ENCODE results near the gene SF3B2.

The SF3B2 gene

DNA sequence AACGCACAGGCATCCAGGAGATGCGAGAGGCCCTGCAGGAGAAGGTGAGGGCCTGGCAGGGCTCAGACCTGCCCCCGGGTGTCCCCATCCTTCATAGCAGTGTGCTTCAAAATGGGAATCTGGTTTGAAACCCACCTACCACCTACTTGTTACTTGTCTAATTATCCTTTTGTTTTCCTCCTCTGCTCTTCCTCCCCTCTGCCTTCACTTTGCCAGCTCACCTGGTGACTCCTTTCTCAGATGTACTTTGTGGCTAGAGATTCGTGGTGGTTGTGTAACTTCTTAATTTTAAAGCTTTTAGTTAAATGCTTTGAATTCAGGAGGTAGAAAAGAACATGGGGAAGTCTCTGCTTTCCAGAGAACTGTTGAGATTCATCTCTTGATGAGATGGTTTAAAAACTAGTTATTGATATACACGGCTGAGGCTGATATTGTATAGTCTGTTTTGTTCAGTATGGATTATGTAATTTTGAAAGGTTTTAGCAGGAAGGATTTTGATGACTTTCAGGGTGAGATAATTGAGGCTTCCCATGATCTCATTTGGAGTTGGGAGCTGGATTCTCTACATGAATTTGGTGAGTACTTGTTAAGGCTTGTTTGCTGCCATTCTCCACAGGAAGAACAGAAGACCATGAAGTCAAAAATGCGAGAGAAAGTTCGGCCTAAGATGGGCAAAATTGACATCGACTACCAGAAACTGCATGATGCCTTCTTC lies 8.0 kb downstream of the SF3B2 start:
- TF ChIP-seq CSDC2 (CRISPR knock-in tag; IDR thresholded peaks at IDR 0.05) (no peak), OSR1 (CRISPR knock-in tag; IDR thresholded peaks at IDR 0.05) (no peak), TOX (CRISPR knock-in tag; IDR thresholded peaks at IDR 0.05; ENCODE audit: borderline replicate concordance) (no peak), BACH2 (CRISPR knock-in tag; IDR thresholded peaks at IDR 0.05; ENCODE audit: borderline replicate concordance) (no peak), ISL1 (CRISPR knock-in tag; IDR thresholded peaks at IDR 0.05) (no peak), ZNF70 (CRISPR knock-in tag; IDR thresholded peaks at IDR 0.05) (no peak), SNAI2 (CRISPR knock-in tag; IDR thresholded peaks at IDR 0.05) (no peak), TCF4 (CRISPR knock-in tag; IDR thresholded peaks at IDR 0.05; ENCODE audit: borderline replicate concordance) (no peak), ARNTL (CRISPR knock-in tag; IDR thresholded peaks at IDR 0.05; ENCODE audit: borderline replicate concordance, low read depth) (no peak), ESRRG (CRISPR knock-in tag; IDR thresholded peaks at IDR 0.05) (no peak), RARB (CRISPR knock-in tag; IDR thresholded peaks at IDR 0.05) (no peak)
- TF ChIP-seq, protein P1, sequence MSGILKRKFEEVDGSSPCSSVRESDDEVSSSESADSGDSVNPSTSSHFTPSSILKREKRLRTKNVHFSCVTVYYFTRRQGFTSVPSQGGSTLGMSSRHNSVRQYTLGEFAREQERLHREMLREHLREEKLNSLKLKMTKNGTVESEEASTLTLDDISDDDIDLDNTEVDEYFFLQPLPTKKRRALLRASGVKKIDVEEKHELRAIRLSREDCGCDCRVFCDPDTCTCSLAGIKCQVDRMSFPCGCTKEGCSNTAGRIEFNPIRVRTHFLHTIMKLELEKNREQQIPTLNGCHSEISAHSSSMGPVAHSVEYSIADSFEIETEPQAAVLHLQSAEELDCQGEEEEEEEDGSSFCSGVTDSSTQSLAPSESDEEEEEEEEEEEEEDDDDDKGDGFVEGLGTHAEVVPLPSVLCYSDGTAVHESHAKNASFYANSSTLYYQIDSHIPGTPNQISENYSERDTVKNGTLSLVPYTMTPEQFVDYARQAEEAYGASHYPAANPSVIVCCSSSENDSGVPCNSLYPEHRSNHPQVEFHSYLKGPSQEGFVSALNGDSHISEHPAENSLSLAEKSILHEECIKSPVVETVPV (CRISPR knock-in tag; IDR thresholded peaks at IDR 0.05) = no peak
- TF ChIP-seq, protein P2, sequence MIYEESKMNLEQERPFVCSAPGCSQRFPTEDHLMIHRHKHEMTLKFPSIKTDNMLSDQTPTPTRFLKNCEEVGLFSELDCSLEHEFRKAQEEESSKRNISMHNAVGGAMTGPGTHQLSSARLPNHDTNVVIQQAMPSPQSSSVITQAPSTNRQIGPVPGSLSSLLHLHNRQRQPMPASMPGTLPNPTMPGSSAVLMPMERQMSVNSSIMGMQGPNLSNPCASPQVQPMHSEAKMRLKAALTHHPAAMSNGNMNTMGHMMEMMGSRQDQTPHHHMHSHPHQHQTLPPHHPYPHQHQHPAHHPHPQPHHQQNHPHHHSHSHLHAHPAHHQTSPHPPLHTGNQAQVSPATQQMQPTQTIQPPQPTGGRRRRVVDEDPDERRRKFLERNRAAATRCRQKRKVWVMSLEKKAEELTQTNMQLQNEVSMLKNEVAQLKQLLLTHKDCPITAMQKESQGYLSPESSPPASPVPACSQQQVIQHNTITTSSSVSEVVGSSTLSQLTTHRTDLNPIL (CRISPR knock-in tag; IDR thresholded peaks at IDR 0.05; ENCODE audit: low read depth) = no peak
- TF ChIP-seq, protein P3, sequence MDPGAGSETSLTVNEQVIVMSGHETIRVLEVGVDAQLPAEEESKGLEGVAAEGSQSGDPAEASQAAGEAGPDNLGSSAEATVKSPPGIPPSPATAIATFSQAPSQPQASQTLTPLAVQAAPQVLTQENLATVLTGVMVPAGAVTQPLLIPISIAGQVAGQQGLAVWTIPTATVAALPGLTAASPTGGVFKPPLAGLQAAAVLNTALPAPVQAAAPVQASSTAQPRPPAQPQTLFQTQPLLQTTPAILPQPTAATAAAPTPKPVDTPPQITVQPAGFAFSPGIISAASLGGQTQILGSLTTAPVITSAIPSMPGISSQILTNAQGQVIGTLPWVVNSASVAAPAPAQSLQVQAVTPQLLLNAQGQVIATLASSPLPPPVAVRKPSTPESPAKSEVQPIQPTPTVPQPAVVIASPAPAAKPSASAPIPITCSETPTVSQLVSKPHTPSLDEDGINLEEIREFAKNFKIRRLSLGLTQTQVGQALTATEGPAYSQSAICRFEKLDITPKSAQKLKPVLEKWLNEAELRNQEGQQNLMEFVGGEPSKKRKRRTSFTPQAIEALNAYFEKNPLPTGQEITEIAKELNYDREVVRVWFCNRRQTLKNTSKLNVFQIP (CRISPR knock-in tag; IDR thresholded peaks at IDR 0.05; ENCODE audit: borderline replicate concordance, low read depth) = no peak
- TF ChIP-seq, protein P4, sequence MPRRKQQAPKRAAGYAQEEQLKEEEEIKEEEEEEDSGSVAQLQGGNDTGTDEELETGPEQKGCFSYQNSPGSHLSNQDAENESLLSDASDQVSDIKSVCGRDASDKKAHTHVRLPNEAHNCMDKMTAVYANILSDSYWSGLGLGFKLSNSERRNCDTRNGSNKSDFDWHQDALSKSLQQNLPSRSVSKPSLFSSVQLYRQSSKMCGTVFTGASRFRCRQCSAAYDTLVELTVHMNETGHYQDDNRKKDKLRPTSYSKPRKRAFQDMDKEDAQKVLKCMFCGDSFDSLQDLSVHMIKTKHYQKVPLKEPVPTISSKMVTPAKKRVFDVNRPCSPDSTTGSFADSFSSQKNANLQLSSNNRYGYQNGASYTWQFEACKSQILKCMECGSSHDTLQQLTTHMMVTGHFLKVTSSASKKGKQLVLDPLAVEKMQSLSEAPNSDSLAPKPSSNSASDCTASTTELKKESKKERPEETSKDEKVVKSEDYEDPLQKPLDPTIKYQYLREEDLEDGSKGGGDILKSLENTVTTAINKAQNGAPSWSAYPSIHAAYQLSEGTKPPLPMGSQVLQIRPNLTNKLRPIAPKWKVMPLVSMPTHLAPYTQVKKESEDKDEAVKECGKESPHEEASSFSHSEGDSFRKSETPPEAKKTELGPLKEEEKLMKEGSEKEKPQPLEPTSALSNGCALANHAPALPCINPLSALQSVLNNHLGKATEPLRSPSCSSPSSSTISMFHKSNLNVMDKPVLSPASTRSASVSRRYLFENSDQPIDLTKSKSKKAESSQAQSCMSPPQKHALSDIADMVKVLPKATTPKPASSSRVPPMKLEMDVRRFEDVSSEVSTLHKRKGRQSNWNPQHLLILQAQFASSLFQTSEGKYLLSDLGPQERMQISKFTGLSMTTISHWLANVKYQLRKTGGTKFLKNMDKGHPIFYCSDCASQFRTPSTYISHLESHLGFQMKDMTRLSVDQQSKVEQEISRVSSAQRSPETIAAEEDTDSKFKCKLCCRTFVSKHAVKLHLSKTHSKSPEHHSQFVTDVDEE (CRISPR knock-in tag; IDR thresholded peaks at IDR 0.05) = no peak
- TF ChIP-seq, protein P5, sequence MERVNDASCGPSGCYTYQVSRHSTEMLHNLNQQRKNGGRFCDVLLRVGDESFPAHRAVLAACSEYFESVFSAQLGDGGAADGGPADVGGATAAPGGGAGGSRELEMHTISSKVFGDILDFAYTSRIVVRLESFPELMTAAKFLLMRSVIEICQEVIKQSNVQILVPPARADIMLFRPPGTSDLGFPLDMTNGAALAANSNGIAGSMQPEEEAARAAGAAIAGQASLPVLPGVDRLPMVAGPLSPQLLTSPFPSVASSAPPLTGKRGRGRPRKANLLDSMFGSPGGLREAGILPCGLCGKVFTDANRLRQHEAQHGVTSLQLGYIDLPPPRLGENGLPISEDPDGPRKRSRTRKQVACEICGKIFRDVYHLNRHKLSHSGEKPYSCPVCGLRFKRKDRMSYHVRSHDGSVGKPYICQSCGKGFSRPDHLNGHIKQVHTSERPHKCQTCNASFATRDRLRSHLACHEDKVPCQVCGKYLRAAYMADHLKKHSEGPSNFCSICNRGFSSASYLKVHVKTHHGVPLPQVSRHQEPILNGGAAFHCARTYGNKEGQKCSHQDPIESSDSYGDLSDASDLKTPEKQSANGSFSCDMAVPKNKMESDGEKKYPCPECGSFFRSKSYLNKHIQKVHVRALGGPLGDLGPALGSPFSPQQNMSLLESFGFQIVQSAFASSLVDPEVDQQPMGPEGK (CRISPR knock-in tag; IDR thresholded peaks at IDR 0.05; ENCODE audit: borderline replicate concordance) = no peak
- ATAC-seq = no peak

DNA sequence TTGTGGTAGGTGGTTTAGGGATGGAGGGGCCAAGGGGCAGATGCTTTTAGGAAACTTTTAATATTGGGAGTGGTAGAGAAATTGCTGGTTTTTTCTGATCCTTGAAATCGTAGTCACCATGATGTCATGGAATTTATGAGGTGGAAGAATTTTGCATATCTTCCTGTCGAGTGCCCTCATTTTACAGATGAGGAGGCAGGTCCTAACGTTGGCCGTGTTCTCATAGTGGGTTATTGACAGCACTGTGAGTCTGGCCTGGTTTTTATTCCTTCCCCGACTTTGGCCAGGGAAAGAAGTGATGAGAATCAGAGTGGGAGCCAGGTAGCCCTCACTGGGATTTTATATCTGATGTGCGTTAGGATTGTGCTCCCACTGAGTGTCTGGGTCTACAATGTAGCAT lies 9.1 kb downstream of the SF3B2 start:
- ATAC-seq = no peak
- no peak for TF ChIP-seq ZC3H10 (CRISPR knock-in tag; IDR thresholded peaks at IDR 0.05)
- TF ChIP-seq, protein P3 (CRISPR knock-in tag; IDR thresholded peaks at IDR 0.05; ENCODE audit: borderline replicate concordance, low read depth) = no peak
- TF ChIP-seq, protein P1 (CRISPR knock-in tag; IDR thresholded peaks at IDR 0.05) = no peak
- no peak for TF ChIP-seq OSR1 (CRISPR knock-in tag; IDR thresholded peaks at IDR 0.05)
- TF ChIP-seq, protein P4 (CRISPR knock-in tag; IDR thresholded peaks at IDR 0.05) = no peak
- TF ChIP-seq ZNF70 (CRISPR knock-in tag; IDR thresholded peaks at IDR 0.05) = no peak
- no peak for TF ChIP-seq ISL1 (CRISPR knock-in tag; IDR thresholded peaks at IDR 0.05)
- TF ChIP-seq GLIS3 (CRISPR knock-in tag; IDR thresholded peaks at IDR 0.05) = no peak
- no peak for TF ChIP-seq ZFP3 (CRISPR knock-in tag; IDR thresholded peaks at IDR 0.05)
- TF ChIP-seq ZFP30 (CRISPR knock-in tag; IDR thresholded peaks at IDR 0.05) = no peak
- no peak for TF ChIP-seq TCF4 (CRISPR knock-in tag; IDR thresholded peaks at IDR 0.05; ENCODE audit: borderline replicate concordance)
- TF ChIP-seq ZNF565 (CRISPR knock-in tag; conservative IDR thresholded peaks at IDR 0.05; ENCODE audit: low read depth) = no peak
- TF ChIP-seq ZNF8 (CRISPR knock-in tag; IDR thresholded peaks at IDR 0.05) = no peak
- no peak for TF ChIP-seq SNAI2 (CRISPR knock-in tag; IDR thresholded peaks at IDR 0.05)
